T47D (cell line): ENCODE data around the gene TRMT1L.

Experiments used
- DNase-seq, 2 experiments: peaks; one replicate each; pipeline versions ENCODE4 v3.0.0 to v3.0.0-alpha.2; 2011 to 2012; ENCODE audit warnings: low read depth in 1 of 2, low spot score in 1 of 2
- JUND ChIP-seq: IDR thresholded peaks from 2 replicates; pipeline ENCODE4 v1.6.1; 2012; ENCODE audit warnings: low read depth
- in situ Hi-C: cut with HindIII; loops from 2 replicates; pipeline ENCODE4 v1.10.0; 2016; ENCODE audit warnings: low sequenced_read_pairs, low pct_unique_long_range_greater_than_20kb

Gene TRMT1L

DNA sequence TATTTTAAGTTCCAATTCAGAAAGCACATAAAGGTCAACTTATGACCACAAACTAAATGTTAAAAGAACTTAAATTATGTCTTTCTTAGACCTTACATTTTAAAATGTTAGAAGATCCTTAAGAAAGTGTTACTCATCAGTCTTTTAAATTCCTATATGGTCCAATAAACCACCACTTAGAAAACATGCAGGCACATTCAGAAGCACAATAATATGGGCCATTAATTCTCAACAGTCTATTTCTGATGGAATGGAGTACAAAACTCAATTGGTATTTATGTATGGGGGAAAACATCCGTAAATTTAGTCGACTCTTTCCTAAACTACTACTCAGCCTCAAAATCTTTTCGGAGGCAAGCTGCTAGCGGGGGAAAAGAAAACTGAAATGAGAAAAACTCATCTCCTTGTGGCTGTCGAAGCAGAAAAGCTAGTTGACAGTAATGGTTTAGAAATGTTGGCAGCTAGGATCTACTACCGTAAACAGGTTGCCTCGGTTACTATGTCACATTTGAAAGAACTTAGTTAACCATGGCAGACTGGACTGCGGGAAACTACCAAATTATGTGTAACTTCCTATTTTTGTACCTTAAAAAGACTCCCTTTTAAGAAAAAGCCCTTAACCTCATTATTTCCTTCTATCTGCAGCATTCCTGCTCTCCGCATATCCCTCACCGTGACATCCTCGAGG is 1.0 kb downstream of the TRMT1L start:
- DNase-seq = peak in 1 of 2 experiments; percentile 20
- no peak for TF ChIP-seq JUND
- in situ Hi-C loops = no loop called here

DNA sequence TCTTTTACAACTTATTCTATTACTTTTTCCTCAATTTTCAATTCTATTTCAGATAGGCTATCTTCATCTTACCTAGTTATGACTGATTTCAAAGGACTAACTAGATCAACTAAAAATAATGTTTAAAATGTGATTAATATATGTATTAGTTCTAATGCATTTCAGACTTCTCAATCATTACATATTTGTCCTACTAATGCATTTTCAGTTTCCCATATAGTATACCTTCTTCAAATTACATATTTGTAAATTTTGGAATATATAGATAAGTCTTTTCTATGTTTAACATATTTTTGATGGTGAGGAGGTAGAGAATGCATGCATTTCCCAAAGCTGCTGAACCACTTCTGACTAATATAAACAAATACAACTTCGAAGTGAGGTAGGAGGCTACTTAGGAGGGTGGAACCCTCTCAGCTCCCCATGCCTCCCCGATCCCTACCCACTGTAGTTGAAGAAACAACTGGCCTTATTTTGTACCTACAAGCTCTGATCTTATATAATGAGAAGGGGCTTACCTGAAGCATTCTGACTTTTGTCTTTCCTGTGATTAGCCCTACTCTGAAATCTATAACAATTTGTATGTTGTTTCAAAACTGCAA is 1.7 kb downstream of the TRMT1L start:
- in situ Hi-C loops = no loop called here

DNA sequence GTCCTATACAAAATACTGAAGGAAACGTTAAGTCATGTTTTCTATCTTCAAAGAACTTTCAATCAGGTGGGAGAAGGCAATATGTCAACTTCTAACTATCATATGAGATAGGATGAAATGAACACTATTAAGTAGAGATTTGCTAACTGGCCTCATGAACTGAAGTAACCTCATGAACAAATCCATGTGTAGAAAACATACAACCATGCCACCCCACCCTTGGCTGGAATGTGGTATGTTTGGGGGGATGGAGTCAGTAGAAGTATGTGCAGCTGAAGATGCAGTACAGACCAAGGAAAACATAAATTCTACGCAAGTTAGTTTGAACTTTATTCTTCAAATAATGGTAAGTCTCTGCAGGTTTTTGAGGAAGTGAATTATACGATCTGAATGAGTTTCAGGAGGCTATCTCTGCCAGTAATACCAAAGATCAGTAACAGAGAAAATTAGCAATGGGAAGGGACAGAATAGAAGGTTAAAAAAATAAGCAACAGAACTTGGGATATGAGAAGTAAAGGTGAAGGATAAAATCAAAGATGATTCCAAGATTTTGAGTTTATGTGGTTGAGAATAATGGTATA is 4.5 kb downstream of the TRMT1L start:
- no peak for TF ChIP-seq JUND
- in situ Hi-C loops = no loop called here
- no peak for DNase-seq

More for the DNA sequence above, 1.7 kb downstream of the TRMT1L start:
- no peak for TF ChIP-seq JUND
- DNase-seq = peak in 1 of 2 experiments; percentile 8

DNA sequence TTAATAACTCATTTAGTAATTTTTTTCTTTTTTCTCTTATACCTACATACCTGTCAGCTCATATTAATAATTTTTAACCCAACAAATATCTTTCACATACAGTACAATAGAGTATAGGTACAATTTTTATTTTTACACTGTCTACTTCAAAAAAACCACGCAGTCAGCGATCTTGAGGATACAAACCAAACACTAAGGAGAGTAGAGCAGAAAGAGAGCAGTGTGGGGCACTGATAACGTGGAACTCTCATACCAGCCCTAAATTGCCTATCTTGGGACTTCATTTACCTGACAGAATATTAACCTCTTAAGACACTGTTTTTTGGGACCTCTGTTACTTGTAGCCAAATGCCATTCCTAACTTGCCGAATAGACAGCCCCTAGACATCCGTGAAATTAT is 5.5 kb downstream of the TRMT1L start:
- TF ChIP-seq JUND = no peak
- in situ Hi-C loops = no loop called here
- DNase-seq = no peak

DNA sequence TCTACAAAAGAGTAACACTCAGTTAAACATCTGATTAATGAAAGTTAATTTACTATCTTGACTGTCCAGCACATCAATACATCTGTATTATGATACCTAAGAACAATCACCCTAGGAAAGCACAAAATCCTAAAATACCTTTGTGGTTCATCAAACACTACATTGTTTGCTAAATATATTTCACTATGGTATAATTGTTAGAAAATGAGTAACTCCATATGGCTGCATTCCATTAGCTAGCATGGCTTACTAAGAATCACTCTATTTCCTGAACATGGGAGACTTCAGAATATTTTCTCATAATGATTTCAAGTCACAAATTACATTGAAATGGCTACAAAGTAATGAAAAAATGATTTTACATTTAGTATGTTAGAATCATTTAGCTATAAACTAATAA is 12.5 kb downstream of the TRMT1L start:
- no peak for DNase-seq
- TF ChIP-seq JUND = no peak
- in situ Hi-C loops = no loop called here

DNA sequence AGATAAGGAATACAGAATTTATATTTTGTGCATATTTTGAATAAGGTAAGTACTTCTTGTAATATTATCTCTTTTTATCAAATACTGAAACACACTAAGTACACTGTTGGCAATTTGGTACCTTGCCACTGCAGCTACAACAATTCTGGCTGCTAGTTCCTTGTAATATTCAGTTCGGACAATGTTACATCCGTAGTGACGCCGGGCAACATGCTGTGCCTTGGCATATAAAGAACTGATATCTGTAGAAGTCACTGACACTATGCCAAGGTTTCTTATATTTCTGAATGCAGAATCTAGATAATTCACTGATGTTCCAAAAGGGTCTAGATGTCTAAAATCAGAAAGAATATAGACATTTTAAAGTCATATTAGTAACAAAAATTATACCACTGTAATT is 17.5 kb downstream of the TRMT1L start:
- DNase-seq = no peak
- in situ Hi-C loops = no loop called here

DNA sequence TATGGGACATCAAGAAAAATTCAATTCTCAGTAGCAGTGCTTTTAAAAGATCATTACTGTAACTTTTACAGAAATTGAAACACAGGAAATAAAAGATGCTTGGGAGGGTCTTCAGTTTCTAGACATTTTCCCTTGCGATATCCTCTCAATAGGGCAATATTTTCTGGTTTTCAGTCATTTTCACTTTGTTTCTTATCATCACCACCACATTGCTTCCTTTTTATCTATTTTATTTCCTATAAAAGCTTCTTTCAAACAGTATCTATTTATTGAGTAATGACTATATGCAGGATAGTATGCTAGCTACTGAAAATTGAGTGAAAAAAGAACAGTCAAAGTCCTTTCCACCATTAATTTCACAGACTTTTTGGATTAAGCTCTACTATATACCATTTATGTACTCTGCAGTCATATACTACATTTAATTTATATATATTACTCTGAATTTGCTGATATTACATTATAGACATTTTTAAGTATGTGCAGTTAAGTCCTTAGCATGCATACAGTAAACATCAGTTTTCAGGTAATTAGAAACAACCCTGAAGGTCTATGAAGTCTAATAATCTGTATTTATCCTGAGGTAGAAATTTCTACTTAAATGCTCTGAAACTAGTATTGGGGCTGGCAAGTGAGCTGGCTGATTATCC is 18.7 kb downstream of the TRMT1L start:
- TF ChIP-seq JUND = no peak
- DNase-seq = no peak
- in situ Hi-C loops = no loop called here

More for the DNA sequence above, 17.5 kb downstream of the TRMT1L start:
- TF ChIP-seq JUND = no peak

DNA sequence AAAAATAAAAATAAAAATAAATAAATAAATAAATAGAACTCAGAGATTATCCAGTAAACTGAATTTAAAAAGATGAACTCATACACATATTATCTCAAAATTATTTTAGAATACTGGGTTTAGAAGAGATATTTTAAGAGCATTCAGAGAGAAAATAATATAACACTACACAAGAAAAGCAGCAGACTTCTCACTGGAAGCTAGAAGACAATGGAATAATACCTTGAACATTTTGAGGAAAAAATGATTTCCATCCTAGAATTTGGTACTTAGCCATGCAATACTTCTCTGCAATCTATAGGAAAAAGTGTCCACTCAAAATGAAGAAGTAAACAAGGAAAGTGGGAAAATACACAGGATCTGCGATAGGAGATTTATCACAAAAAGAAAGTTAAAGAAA is 24.2 kb downstream of the TRMT1L start:
- in situ Hi-C loops = no loop called here
- no peak for TF ChIP-seq JUND

DNA sequence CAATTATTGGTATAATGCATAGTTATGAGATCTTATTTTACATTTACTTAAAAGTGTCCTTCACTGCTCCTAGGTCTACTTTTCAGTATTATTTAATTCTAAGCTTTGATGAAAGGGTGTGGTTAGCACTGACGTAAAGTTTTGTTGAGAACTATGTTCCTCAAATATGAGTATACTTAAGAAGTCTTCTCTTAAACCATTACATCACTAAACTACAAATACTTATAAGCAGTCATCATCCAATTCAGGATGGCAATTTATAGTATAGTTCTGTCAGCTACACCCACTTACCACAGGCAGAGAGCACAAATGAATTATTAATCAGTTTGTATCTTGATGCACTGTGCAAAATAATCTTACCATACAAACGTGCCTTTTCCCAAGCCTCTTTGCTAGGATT is 27.0 kb downstream of the TRMT1L start:
- DNase-seq = no peak
- no peak for TF ChIP-seq JUND
- in situ Hi-C loops = no loop called here

More for the DNA sequence above, 24.2 kb downstream of the TRMT1L start:
- no peak for DNase-seq

DNA sequence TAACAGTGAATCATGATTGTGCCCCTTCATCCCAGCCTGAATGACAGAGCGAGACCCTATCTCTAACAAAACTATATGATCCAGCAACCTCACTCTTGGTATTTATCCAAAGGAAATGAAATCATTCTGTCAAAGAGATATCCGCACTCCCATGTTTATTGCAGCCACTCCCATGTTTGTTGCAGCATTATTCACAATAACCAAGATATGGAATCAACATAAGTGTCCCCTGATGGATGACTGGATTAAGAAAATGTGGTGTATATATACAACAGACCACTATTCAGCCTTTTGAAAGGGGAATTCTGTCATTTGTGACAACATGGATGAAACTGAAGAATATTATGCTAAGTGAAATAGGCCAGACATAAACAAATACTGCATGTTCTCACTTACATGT is 44.4 kb downstream of the TRMT1L start:
- DNase-seq = no peak
- in situ Hi-C loops = no loop called here
- TF ChIP-seq JUND = no peak

DNA sequence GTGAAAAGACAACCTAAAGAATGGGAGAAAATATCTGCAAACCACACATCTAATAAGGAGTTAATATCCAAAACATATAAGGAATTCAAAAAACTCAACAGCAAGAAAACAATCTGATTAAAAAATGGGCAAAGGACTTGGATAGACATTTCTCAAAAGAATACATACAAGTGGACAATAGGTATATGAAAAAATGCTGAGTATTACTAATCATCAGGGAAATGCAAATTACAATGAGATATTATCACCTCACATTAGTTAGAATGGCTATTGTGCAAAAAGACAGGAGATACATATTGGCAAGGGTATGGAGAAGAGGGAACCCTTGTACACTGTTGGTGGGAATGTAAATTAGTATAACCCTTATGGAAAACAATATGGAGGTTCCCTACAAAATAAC is 44.9 kb downstream of the TRMT1L start:
- TF ChIP-seq JUND = no peak
- DNase-seq = no peak
- in situ Hi-C loops = no loop called here

DNA sequence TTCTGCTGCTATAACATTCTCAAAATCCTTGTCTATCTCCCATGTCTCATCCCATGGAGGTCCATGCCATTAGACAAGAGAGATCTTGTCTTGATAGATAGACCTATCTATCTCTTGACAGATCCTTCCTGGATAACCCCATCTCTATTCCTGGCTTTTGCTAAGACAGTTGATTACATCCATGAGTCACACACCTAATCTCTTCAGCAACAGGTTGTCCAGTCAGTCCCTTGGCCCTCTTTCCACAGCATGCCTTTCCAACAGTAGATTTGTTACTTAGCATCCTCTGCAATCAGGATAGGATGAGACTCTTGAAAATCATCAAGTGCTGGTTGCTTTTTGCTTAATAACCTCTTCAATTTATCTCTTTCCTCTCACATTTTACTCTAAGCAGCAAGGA is 46.6 kb downstream of the TRMT1L start:
- TF ChIP-seq JUND = no peak
- no peak for DNase-seq
- in situ Hi-C loops = no loop called here

DNA sequence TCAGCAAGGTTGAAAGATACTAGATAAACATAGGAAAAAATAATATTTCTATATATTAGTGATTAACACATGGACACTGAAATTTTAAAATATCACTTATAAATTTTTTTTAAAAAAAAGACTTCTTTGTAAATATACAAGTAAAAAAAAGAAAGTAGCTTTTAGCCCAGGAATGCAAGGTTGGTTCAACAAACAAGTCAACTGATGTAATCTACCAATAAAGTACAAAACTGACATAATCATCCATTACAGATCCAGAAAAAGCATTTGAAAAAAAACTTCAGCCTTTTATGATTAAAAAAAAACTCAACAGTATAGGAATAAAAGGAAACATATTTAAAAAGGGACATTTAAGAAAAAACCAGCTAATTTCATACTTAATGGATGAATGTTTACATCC is 48.4 kb downstream of the TRMT1L start:
- no peak for TF ChIP-seq JUND
- DNase-seq = no peak
- in situ Hi-C loops = no loop called here
